Measurements from ENCODE around the gene CDH15. TPM values are rescaled to one million over a fixed set of nuclear protein-coding genes. Genes with fewer than 3 reads are reported as not detected.
"Not testable (repeated sequence)": the region's sequence is repeated elsewhere in the genome, so short reads cannot be mapped to it uniquely, and the experiment has no call there.

The CDH15 gene
- total RNA-seq, 4 donors from 2014 or later = not detected

- H3K9me3 ChIP-seq = no peaks in the 10 kb centered on the region
- H3K4me1 ChIP-seq = peaks cover 0 to 4% of the 10 kb centered on the region in 2 donors
- WGBS, 2 donors = 90 to 91% methylated on average over 9 of the region's 9 CpGs
- TF ChIP-seq POLR2A (IDR thresholded peaks at IDR 0.05) = no peak
- TF ChIP-seq, protein P1, sequence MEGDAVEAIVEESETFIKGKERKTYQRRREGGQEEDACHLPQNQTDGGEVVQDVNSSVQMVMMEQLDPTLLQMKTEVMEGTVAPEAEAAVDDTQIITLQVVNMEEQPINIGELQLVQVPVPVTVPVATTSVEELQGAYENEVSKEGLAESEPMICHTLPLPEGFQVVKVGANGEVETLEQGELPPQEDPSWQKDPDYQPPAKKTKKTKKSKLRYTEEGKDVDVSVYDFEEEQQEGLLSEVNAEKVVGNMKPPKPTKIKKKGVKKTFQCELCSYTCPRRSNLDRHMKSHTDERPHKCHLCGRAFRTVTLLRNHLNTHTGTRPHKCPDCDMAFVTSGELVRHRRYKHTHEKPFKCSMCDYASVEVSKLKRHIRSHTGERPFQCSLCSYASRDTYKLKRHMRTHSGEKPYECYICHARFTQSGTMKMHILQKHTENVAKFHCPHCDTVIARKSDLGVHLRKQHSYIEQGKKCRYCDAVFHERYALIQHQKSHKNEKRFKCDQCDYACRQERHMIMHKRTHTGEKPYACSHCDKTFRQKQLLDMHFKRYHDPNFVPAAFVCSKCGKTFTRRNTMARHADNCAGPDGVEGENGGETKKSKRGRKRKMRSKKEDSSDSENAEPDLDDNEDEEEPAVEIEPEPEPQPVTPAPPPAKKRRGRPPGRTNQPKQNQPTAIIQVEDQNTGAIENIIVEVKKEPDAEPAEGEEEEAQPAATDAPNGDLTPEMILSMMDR (IDR thresholded peaks at IDR 0.05) = no peak
- no peak for DNase-seq
- H3K4me3 ChIP-seq (replicated peaks in 1 of 3) = no peak overlapping the region
- no peaks in the 10 kb centered on the region for H3K36me3 ChIP-seq
- no peaks in the 10 kb centered on the region for H3K27me3 ChIP-seq
- intact Hi-C loops (cut with DNase I) = no loop called here
- no peak overlapping the region for H3K27ac ChIP-seq
These were observed 8.3 kb upstream of the CDH15 start for GRCh38 chr16:89163297-89163696.

- no peak for DNase-seq
- H3K27me3 ChIP-seq = no peaks in the 10 kb centered on the region
- WGBS, 2 donors = 64 to 73% methylated on average over 14 to 15 of the region's 15 CpGs
These were observed 7.1 kb upstream of the CDH15 start for GRCh38 chr16:89164436-89164835.

GRCh38 chr16:89164847-89165680 lies 6.5 kb upstream of the CDH15 start:
- 82 to 87% methylated on average over 7 to 17 of the region's 20 CpGs for WGBS, 2 donors
- Histone ChIP-seq H3K9me3 (no peaks in the 10 kb centered on the region), H3K27ac (no peak overlapping the region), H3K27me3 (no peaks in the 10 kb centered on the region), H3K36me3 (no peaks in the 10 kb centered on the region), H3K4me1 (peaks cover 0 to 4% of the 10 kb centered on the region in 2 donors), H3K4me3 (replicated peaks in 1 of 3) (no peak overlapping the region)
- TF ChIP-seq, protein P1 (IDR thresholded peaks at IDR 0.05) = no peak
- TF ChIP-seq POLR2A (IDR thresholded peaks at IDR 0.05) = no peak
- no peak for DNase-seq
- intact Hi-C loops (cut with DNase I) = loop anchor here (5.0 kb wide), 2 partner anchors 358 to 428 kb away; no protein-coding TSS in a partner anchor

More at GRCh38 chr16:89164436-89164835, 7.1 kb upstream of the CDH15 start:
- intact Hi-C loops (cut with DNase I) = no loop called here
- Histone ChIP-seq H3K4me3 (replicated peaks in 1 of 3) (no peak overlapping the region), H3K27ac (no peak overlapping the region), H3K4me1 (peaks cover 0 to 4% of the 10 kb centered on the region in 2 donors), H3K9me3 (no peaks in the 10 kb centered on the region), H3K36me3 (no peaks in the 10 kb centered on the region)
- TF ChIP-seq POLR2A (IDR thresholded peaks at IDR 0.05) = no peak
- TF ChIP-seq, protein P1 (IDR thresholded peaks at IDR 0.05) = no peak

DNA sequence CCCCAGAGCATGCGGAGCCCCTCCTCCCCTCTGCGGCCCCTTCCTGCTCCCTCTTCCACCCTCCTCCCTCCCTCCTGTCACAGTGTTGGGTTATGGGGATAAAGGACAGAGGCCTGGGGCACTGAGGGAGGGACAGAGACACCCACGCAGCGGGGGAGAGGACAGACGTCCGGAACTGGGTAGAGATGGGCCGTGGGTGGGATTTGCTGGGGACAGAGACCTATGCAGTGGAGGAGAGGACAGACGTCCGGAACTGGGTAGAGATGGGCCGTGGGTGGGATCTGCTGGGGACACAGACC lies 5.9 kb upstream of the CDH15 start:
- 71 to 73% methylated on average over 10 of the region's 10 CpGs for WGBS, 2 donors
- H3K36me3 ChIP-seq; H3K27ac ChIP-seq; H3K4me3 ChIP-seq (replicated peaks in 1 of 3); H3K4me1 ChIP-seq; H3K9me3 ChIP-seq; H3K27me3 ChIP-seq; DNase-seq: not testable (repeated sequence)
- intact Hi-C loops (cut with DNase I) = loop anchor here (5.0 kb wide), 2 partner anchors 358 to 428 kb away; no protein-coding TSS in a partner anchor

DNA sequence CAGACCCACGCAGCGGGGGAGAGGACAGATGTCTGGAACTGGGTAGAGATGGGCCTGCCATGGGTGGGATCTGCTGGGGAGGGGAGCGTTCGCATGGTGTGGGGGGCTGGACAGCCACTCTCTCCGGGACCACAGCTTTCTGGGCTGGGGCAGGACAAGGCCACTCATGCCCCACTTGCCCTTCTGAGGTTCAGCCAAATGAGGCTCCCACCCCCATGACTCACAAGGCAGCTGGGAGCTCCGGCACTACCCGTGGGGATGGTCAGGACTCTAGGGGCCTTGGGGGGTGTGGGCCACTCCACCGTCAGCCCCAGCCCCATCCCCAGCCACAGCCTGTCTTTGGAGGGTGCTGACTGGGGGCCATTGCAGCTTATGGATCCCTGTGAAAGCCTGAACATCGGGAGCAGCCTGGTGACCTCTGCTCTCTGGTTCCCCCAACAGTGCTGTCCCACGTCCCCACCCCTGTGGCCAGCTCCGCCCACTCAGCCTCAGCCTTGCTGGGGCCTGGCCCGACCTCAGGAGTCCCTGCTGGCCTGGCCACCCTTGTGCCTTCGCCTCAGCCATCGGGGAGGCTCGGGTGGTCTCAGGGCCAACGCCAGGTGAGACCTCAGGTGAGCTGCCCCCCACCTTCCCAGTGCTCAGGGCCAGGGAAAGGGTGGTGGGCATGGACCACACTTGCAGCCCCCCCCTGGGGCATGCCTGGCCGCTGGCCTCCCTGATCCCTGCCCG lies 4.7 kb upstream of the CDH15 start:
- no peaks in the 10 kb centered on the region for H3K9me3 ChIP-seq
- no peaks in the 10 kb centered on the region for H3K27me3 ChIP-seq
- no peak for DNase-seq
- intact Hi-C loops (cut with DNase I) = loop anchor here (5.0 kb wide), 2 partner anchors 360 to 430 kb away; no protein-coding TSS in a partner anchor
- no peaks in the 10 kb centered on the region for H3K36me3 ChIP-seq
- no peak overlapping the region for H3K4me3 ChIP-seq (replicated peaks in 1 of 3)
- peaks cover 11 to 19% of the 10 kb centered on the region in 2 donors for H3K4me1 ChIP-seq
- 64 to 73% methylated on average over 8 to 12 of the region's 18 CpGs for WGBS, 2 donors
- no peak overlapping the region for H3K27ac ChIP-seq
- no peak for TF ChIP-seq POLR2A (IDR thresholded peaks at IDR 0.05)
- TF ChIP-seq, protein P1 (IDR thresholded peaks at IDR 0.05) = no peak

All from thyroid gland (tissue), 4 donors.